Measurements from ENCODE around the gene SLC37A3.
"Not testable (repeated sequence)": the region's sequence is repeated elsewhere in the genome, so short reads cannot be mapped to it uniquely, and the experiment has no call there.

Gene SLC37A3

GRCh38 chr7:140315498-140316164, 82.7 kb downstream of the SLC37A3 start:
- DNase-seq (ENCODE audit: low read depth in 1 of 2, low spot score in 1 of 2) = no peak

- no peak for DNase-seq (ENCODE audit: low read depth in 1 of 2, low spot score in 1 of 2)
Measured at GRCh38 chr7:140314573-140315480, 83.5 kb downstream of the SLC37A3 start.

- no peak for DNase-seq (ENCODE audit: low read depth in 1 of 2, low spot score in 1 of 2)
Measured at GRCh38 chr7:140312141-140312846, 86.0 kb downstream of the SLC37A3 start.

GRCh38 chr7:140311128-140311527, 87.2 kb downstream of the SLC37A3 start:
- DNase-seq (ENCODE audit: low read depth in 1 of 2, low spot score in 1 of 2) = not testable (repeated sequence)

- no peak for DNase-seq (ENCODE audit: low read depth in 1 of 2, low spot score in 1 of 2)
Measured at GRCh38 chr7:140310337-140311002, 87.9 kb downstream of the SLC37A3 start.

GRCh38 chr7:140308060-140308459, 90.3 kb downstream of the SLC37A3 start:
- DNase-seq (ENCODE audit: low read depth in 1 of 2, low spot score in 1 of 2) = no peak

- peak in 1 of 2 donors; percentile 10 for DNase-seq (ENCODE audit: low read depth in 1 of 2, low spot score in 1 of 2)
Measured at GRCh38 chr7:140304191-140304799, 94.0 kb downstream of the SLC37A3 start.

- no peak for DNase-seq (ENCODE audit: low read depth in 1 of 2, low spot score in 1 of 2)
Measured at GRCh38 chr7:140300243-140301136, 97.8 kb downstream of the SLC37A3 start.

- DNase-seq (ENCODE audit: low read depth in 1 of 2, low spot score in 1 of 2) = no peak
Measured at GRCh38 chr7:140298213-140298612, 100.1 kb downstream of the SLC37A3 start.

GRCh38 chr7:140297192-140297591, 101.1 kb downstream of the SLC37A3 start:
- DNase-seq (ENCODE audit: low read depth in 1 of 2, low spot score in 1 of 2) = no peak

GRCh38 chr7:140295224-140295738, 103.0 kb downstream of the SLC37A3 start:
- no peak for DNase-seq (ENCODE audit: low read depth in 1 of 2, low spot score in 1 of 2)

GRCh38 chr7:140294454-140294853, 103.9 kb downstream of the SLC37A3 start:
- no peak for DNase-seq (ENCODE audit: low read depth in 1 of 2, low spot score in 1 of 2)

GRCh38 chr7:140292438-140292837, 105.9 kb downstream of the SLC37A3 start:
- no peak for DNase-seq (ENCODE audit: low read depth in 1 of 2, low spot score in 1 of 2)

GRCh38 chr7:140289804-140290203, 108.5 kb downstream of the SLC37A3 start:
- no peak for DNase-seq (ENCODE audit: low read depth in 1 of 2, low spot score in 1 of 2)

- DNase-seq (ENCODE audit: low read depth in 1 of 2, low spot score in 1 of 2) = no peak
Measured at GRCh38 chr7:140287988-140288387, 110.3 kb downstream of the SLC37A3 start.

- no peak for DNase-seq (ENCODE audit: low read depth in 1 of 2, low spot score in 1 of 2)
Measured at GRCh38 chr7:140285938-140286337, 112.4 kb downstream of the SLC37A3 start.

GRCh38 chr7:140284062-140284461, 114.3 kb downstream of the SLC37A3 start:
- DNase-seq (ENCODE audit: low read depth in 1 of 2, low spot score in 1 of 2) = no peak
